ENCODE results near the gene STARD3NL. TPM values are rescaled to one million over a fixed set of nuclear protein-coding genes. Genes with fewer than 3 reads are reported as not detected.

The STARD3NL gene
- polyA plus RNA-seq, 1 donor from 2014 or later: 233 TPM

- no peak overlapping the region for H3K27ac ChIP-seq (ENCODE audit: low read length)
- no peak overlapping the region for H3K4me2 ChIP-seq (ENCODE audit: low read length)
- no peak for TF ChIP-seq SMC3 (conservative IDR thresholded peaks at IDR 0.05; ENCODE audit: poor library complexity)
- no peaks in the 10 kb centered on the region for H3K79me2 ChIP-seq (replicated peaks; ENCODE audit: insufficient read depth, low read length)
- H3F3A ChIP-seq (ENCODE audit: insufficient read depth, low read length, poor library complexity, severe bottlenecking): no peaks in the 10 kb centered on the region
- H3K27me3 ChIP-seq (ENCODE audit: insufficient read depth, low read depth, low read length): no peaks in the 10 kb centered on the region
- H3K9ac ChIP-seq (ENCODE audit: low read length): no peak overlapping the region
- no peaks in the 10 kb centered on the region for H3K36me3 ChIP-seq (ENCODE audit: insufficient read depth, low read length)
- no peaks in the 10 kb centered on the region for H3K9me2 ChIP-seq (ENCODE audit: insufficient read depth, low read length)
- no peak overlapping the region for H3K4me3 ChIP-seq (ENCODE audit: low read length)
- H4K20me1 ChIP-seq (ENCODE audit: insufficient read depth): no peaks in the 10 kb centered on the region
- H2AFZ ChIP-seq (ENCODE audit: low read depth, low read length): no peak overlapping the region
- no peaks in the 10 kb centered on the region for H3K9me3 ChIP-seq (ENCODE audit: low read length)
These were observed 18.0 kb upstream of the STARD3NL start for GRCh38 chr7:38160003-38160571.

- no peak overlapping the region for H3K4me2 ChIP-seq (ENCODE audit: low read length)
- H2AFZ ChIP-seq (ENCODE audit: low read depth, low read length): no peak overlapping the region
- no peaks in the 10 kb centered on the region for H3K9me3 ChIP-seq (ENCODE audit: low read length)
- no peaks in the 10 kb centered on the region for H3K27me3 ChIP-seq (ENCODE audit: insufficient read depth, low read depth, low read length)
- no peaks in the 10 kb centered on the region for H3F3A ChIP-seq (ENCODE audit: insufficient read depth, low read length, poor library complexity, severe bottlenecking)
- no peaks in the 10 kb centered on the region for H3K36me3 ChIP-seq (ENCODE audit: insufficient read depth, low read length)
- no peak overlapping the region for H3K9ac ChIP-seq (ENCODE audit: low read length)
- no peaks in the 10 kb centered on the region for H4K20me1 ChIP-seq (ENCODE audit: insufficient read depth)
- TF ChIP-seq POLR2AphosphoS5 (IDR thresholded peaks at IDR 0.05) (no peak), RAD21 (conservative IDR thresholded peaks at IDR 0.05) (no peak), REST (IDR thresholded peaks at IDR 0.05; ENCODE audit: borderline replicate concordance) (no peak), CTCF (IDR thresholded peaks at IDR 0.05; ENCODE audit: poor library complexity, severe bottlenecking) (no peak), MXI1 (conservative IDR thresholded peaks at IDR 0.05; ENCODE audit: poor library complexity, severe bottlenecking) (no peak), EP300 (conservative IDR thresholded peaks at IDR 0.05; ENCODE audit: poor library complexity, severe bottlenecking) (no peak), TAF1 (IDR thresholded peaks at IDR 0.05; ENCODE audit: low read depth) (no peak), SMC3 (conservative IDR thresholded peaks at IDR 0.05; ENCODE audit: poor library complexity) (no peak), EZH2 (IDR thresholded peaks at IDR 0.05; ENCODE audit: borderline replicate concordance, insufficient read depth, low read length, poor library complexity, severe bottlenecking) (no peak)
- H3K9me2 ChIP-seq (ENCODE audit: insufficient read depth, low read length): no peaks in the 10 kb centered on the region
- H3K4me3 ChIP-seq (ENCODE audit: low read length): no peak overlapping the region
- H3K79me2 ChIP-seq (replicated peaks; ENCODE audit: insufficient read depth, low read length): no peaks in the 10 kb centered on the region
- no peak overlapping the region for H3K27ac ChIP-seq (ENCODE audit: low read length)
These were observed 16.0 kb upstream of the STARD3NL start for GRCh38 chr7:38162036-38162435.

Data from neural cell (in vitro differentiated cells).